GM12878 (cell line): ENCODE measurements around the gene MFSD12. TPM values are rescaled to one million over a fixed set of nuclear protein-coding genes. Genes with fewer than 3 reads are reported as not detected.
A peak's percentile ranks its signal among the peaks of the same experiment; 100 is the strongest.

Experiments used
- ATAC-seq: fragments of 200-7000 bp; cut with Tn5 transposase; 3 replicates; pipeline ENCODE4 v1.9.1; 2020; ENCODE audit warnings: mild to moderate bottlenecking, moderate library complexity
- BruUV-seq: library from RNA; stranded (reverse); fragments of 400-500 nt; replicated peaks from 2 replicates; lab custom pipeline; 2021; lab: Mats Ljungman, UMichigan
- CTCF ChIA-PET: fragments of 300-600 bp; sonication (Branson Sonifier 250); formaldehyde crosslinking; extraction: SDS; loops from one replicate; lab custom pipeline; 2021; ENCODE audit warnings: inconsistent platforms; lab: Yijun Ruan, JAX
- POLR2A ChIA-PET: fragments of 350-600 bp; formaldehyde crosslinking; extraction: SDS; loops from one replicate; lab custom pipeline; 2021; ENCODE audit warnings: inconsistent platforms; lab: Charles Lee
- RAD21 ChIA-PET: fragments of 300-600 bp; sonication (Branson Sonifier 250); formaldehyde crosslinking; loops from one replicate; lab custom pipeline; 2023; ENCODE audit warnings: antibody characterized with exemption; ENCODE audit not compliant: unreplicated experiment; lab: Charles Lee
- SMC1A ChIA-PET: fragments of 300-600 bp; sonication (Branson Sonifier 250); formaldehyde crosslinking; loops from one replicate; lab custom pipeline; 2023; ENCODE audit not compliant: unreplicated experiment, uncharacterized antibody; lab: Charles Lee
- DNase-seq: peaks from one replicate; pipeline ENCODE4 v3.0.0-alpha.2; 2011; ENCODE audit warnings: low read depth, low spot score
- FAIRE-seq: peaks from 3 replicates; lab custom pipeline; 2011; peaks lifted over from hg19 to GRCh38; lab: Jason Lieb, UNC
- H2AFZ ChIP-seq: 2 replicates; pipeline ENCODE4 v1.6.0; 2011; ENCODE audit warnings: low read depth, low read length, control low read depth; ENCODE audit not compliant: control insufficient read depth
- H3K27ac ChIP-seq: 2 replicates; pipeline ENCODE4 v1.5.1; 2011; ENCODE audit warnings: control low read depth; ENCODE audit not compliant: control insufficient read depth, insufficient read depth
- H3K27me3 ChIP-seq, 2 experiments: replicated peaks in 1 of 2; 2 replicates each; pipeline versions ENCODE4 v1.6.0 to v1.6.1; 2011; ENCODE audit warnings: low read length in 1 of 2; ENCODE audit not compliant: control insufficient read depth in 2 of 2, insufficient read depth in 2 of 2
- H3K36me3 ChIP-seq, 2 experiments: 2 replicates each; pipeline ENCODE4 v1.5.1; 2011; ENCODE audit warnings: low read length in 1 of 2; ENCODE audit not compliant: control insufficient read depth in 2 of 2, insufficient read depth in 2 of 2
- H3K4me1 ChIP-seq: 2 replicates; pipeline ENCODE4 v1.6.1; 2011; ENCODE audit warnings: mild to moderate bottlenecking, low read length, moderate library complexity, mixed read lengths; ENCODE audit not compliant: control insufficient read depth, insufficient read depth
- H3K4me2 ChIP-seq: 2 replicates; pipeline ENCODE4 v1.6.0; 2011; ENCODE audit warnings: control low read depth; ENCODE audit not compliant: control insufficient read depth, insufficient read depth
- H3K4me3 ChIP-seq: fragments of 200-600 bp; sonication (generic); 2 replicates; pipeline ENCODE4 v1.5.1; 2016
- H3K79me2 ChIP-seq: 2 replicates; pipeline ENCODE4 v1.6.0; 2011; ENCODE audit warnings: low read length; ENCODE audit not compliant: control insufficient read depth, insufficient read depth
- H3K9ac ChIP-seq: 2 replicates; pipeline ENCODE4 v1.8.0; 2011; ENCODE audit warnings: low read length, control low read depth, mixed read lengths; ENCODE audit not compliant: control insufficient read depth, insufficient read depth
- H3K9me3 ChIP-seq: replicated peaks from 3 replicates; pipeline ENCODE4 v1.5.1; 2011; ENCODE audit warnings: mild to moderate bottlenecking, low read length; ENCODE audit not compliant: control insufficient read depth, insufficient read depth
- H4K20me1 ChIP-seq: 2 replicates; pipeline ENCODE4 v1.6.0; 2011; ENCODE audit not compliant: control insufficient read depth, insufficient read depth
- BMI1 ChIP-seq: fragments of 450-650 bp; IDR thresholded peaks from 2 replicates; pipeline ENCODE4 v1.6.1; 2016; ENCODE audit warnings: mild to moderate bottlenecking, moderate library complexity, borderline replicate concordance
- CEBPB ChIP-seq, 2 experiments: fragments of 150-350 bp in 1 of 2; IDR thresholded peaks; 2 replicates each; pipeline ENCODE4 v1.6.1; 2012 to 2014; ENCODE audit warnings: low read depth in 2 of 2, low read length in 2 of 2, borderline replicate concordance in 1 of 2, inconsistent platforms in 1 of 2
- CHD1 ChIP-seq: IDR thresholded peaks from 2 replicates; pipeline ENCODE4 v1.6.1; 2012; ENCODE audit warnings: low read depth, low read length, improper control_type of control experiment
- EZH2 ChIP-seq: IDR thresholded peaks from 2 replicates; pipeline ENCODE4 v1.6.1; 2012; ENCODE audit warnings: low read depth, mild to moderate bottlenecking, control low read depth, inconsistent platforms, low read length, borderline replicate concordance; ENCODE audit not compliant: control insufficient read depth
- HDAC2 ChIP-seq: fragments of 200-600 bp; sonication (generic); IDR thresholded peaks from 2 replicates; pipeline ENCODE4 v1.6.1; 2017
- KDM1A ChIP-seq: fragments of 200-600 bp; sonication (generic); IDR thresholded peaks from 2 replicates; pipeline ENCODE4 v1.6.1; 2016; ENCODE audit warnings: borderline replicate concordance
- NFIC ChIP-seq: IDR thresholded peaks from 2 replicates; pipeline ENCODE4 v1.6.1; 2012; ENCODE audit warnings: low read depth, mild to moderate bottlenecking, inconsistent platforms, low read length, moderate library complexity
- POLR2A ChIP-seq: IDR thresholded peaks from 2 replicates; pipeline ENCODE4 v1.6.1; 2011; ENCODE audit warnings: low read depth, mild to moderate bottlenecking, low read length
- SMAD1 ChIP-seq: fragments of 450-650 bp; IDR thresholded peaks from 2 replicates; pipeline ENCODE4 v1.6.1; 2018; ENCODE audit warnings: mild to moderate bottlenecking, low read depth; ENCODE audit not compliant: partially characterized antibody
- TARDBP ChIP-seq: IDR thresholded peaks from 2 replicates; pipeline ENCODE4 v1.6.1; 2016; ENCODE audit warnings: borderline replicate concordance
- TBL1XR1 ChIP-seq: IDR thresholded peaks from 2 replicates; pipeline ENCODE4 v1.6.1; 2012; ENCODE audit warnings: low read depth, low read length, improper control_type of control experiment
- TCF12 ChIP-seq: IDR thresholded peaks from 2 replicates; pipeline ENCODE4 v1.6.1; 2011; ENCODE audit warnings: low read depth, mild to moderate bottlenecking, low read length
- TCF3 ChIP-seq: IDR thresholded peaks from 2 replicates; pipeline ENCODE4 v1.6.1; 2012; ENCODE audit warnings: low read depth, mild to moderate bottlenecking, low read length, borderline replicate concordance; ENCODE audit not compliant: insufficient read depth
- USF2 ChIP-seq: IDR thresholded peaks from 2 replicates; pipeline ENCODE4 v1.6.1; 2011; ENCODE audit warnings: low read depth, low read length, improper control_type of control experiment, borderline replicate concordance
- WGBS: methylation state at CpG from one replicate; pipeline ENCODE4 v1.1.6; 2016; ENCODE audit warnings: low lambda C conversion rate; ENCODE audit not compliant: insufficient replicate concordance, insufficient coverage; ENCODE audit errors: missing lambda C conversion rate; 5-methylcytosine and 5-hydroxymethylcytosine counted together
- in situ Hi-C: fragments of 300-500 bp; cut with MboI; formaldehyde crosslinking; loops from 9 replicates; pipeline ENCODE4 v1.14.3; 2018; ENCODE audit warnings: mixed read lengths
- intact Hi-C: fragments of 100-400 bp; cut with micrococcal nuclease; formaldehyde crosslinking; loops from one replicate; pipeline ENCODE4 v1.14.2; 2022; ENCODE audit not compliant: unreplicated experiment
- polyA plus RNA-seq, 11 experiments: library from polyadenylated mRNA; depleted of rRNA in 4 of 11; unstranded in 6 of 11; stranded (reverse) in 5 of 11; fragments of >200 nt; fragmentation: Nextera tagmentation in 4 of 11; fragmentation: Illumina TruSeq in 1 of 11; extraction: Ambion mirVana in 4 of 11; extraction: Trizol in 1 of 11; gene quantifications; 1 replicate in 1 of 11; 2 replicates in 10 of 11; pipeline versions ENCODE4 v1.2.1 to v1.2.3, GENCODE V29; 2011 to 2016; ENCODE audit warnings: inconsistent platforms in 2 of 11, missing spikeins in 2 of 11, low read depth in 1 of 11
- total RNA-seq, 4 experiments: library from RNA; depleted of rRNA in 3 of 4; stranded (reverse); fragments of >200 nt in 3 of 4; fragmentation: Illumina TruSeq in 1 of 4; extraction: Trizol in 1 of 4; gene quantifications; 2 replicates each; pipeline versions ENCODE4 v1.2.1 to v1.2.3, GENCODE V29; 2013 to 2021
- TF ChIP-seq, protein P1 (sequence below): fragments of 450-650 bp; IDR thresholded peaks from 2 replicates; pipeline ENCODE4 v1.6.1; 2016; ENCODE audit warnings: mild to moderate bottlenecking, moderate library complexity, borderline replicate concordance

MFSD12 gene
- total and polyA plus RNA-seq, 10 of the 15 experiments (the other 5 are each of a cell fraction or from before 2014, with no cell fraction given): 0.58 to 65.9 (median 16.8) TPM

GRCh38 chr19:3572132-3572854 lies 14.9 kb upstream of the MFSD12 start (continued):
- TF ChIP-seq, protein P1, sequence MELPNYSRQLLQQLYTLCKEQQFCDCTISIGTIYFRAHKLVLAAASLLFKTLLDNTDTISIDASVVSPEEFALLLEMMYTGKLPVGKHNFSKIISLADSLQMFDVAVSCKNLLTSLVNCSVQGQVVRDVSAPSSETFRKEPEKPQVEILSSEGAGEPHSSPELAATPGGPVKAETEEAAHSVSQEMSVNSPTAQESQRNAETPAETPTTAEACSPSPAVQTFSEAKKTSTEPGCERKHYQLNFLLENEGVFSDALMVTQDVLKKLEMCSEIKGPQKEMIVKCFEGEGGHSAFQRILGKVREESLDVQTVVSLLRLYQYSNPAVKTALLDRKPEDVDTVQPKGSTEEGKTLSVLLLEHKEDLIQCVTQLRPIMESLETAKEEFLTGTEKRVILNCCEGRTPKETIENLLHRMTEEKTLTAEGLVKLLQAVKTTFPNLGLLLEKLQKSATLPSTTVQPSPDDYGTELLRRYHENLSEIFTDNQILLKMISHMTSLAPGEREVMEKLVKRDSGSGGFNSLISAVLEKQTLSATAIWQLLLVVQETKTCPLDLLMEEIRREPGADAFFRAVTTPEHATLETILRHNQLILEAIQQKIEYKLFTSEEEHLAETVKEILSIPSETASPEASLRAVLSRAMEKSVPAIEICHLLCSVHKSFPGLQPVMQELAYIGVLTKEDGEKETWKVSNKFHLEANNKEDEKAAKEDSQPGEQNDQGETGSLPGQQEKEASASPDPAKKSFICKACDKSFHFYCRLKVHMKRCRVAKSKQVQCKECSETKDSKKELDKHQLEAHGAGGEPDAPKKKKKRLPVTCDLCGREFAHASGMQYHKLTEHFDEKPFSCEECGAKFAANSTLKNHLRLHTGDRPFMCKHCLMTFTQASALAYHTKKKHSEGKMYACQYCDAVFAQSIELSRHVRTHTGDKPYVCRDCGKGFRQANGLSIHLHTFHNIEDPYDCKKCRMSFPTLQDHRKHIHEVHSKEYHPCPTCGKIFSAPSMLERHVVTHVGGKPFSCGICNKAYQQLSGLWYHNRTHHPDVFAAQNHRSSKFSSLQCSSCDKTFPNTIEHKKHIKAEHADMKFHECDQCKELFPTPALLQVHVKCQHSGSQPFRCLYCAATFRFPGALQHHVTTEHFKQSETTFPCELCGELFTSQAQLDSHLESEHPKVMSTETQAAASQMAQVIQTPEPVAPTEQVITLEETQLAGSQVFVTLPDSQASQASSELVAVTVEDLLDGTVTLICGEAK: peak; percentile 54; the same call in 1 of the 2 replicates
- TF ChIP-seq TBL1XR1: no peak
- TF ChIP-seq KDM1A: no peak
- no peak for TF ChIP-seq TCF12

DNA sequence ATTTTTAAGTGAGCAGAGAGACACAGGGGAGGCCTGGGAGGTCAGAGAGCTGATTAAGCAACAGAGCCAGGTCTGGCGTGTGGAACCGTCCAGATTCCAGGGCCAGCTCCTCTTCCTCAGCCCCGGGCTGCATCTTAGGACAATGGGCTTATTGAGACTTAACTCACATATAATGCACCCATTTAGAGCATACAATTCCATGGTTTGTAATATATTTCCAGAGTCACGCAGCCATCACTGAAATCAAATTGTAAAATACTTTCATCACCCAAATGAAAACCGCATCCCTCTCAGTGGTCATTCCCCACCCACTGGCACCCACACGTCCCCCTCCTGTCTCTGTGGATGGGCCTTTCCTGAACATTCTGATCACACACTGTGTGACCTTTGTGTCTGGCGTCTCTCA lies 13.2 kb upstream of the MFSD12 start:
- H3K4me2 ChIP-seq: no peak overlapping the region

More for the DNA sequence above, 13.2 kb upstream of the MFSD12 start:
- Histone ChIP-seq H3K4me3 (no peak overlapping the region), H3K9me3 (no peaks in the 10 kb centered on the region), H3K9ac (no peak overlapping the region), H3K36me3 (no peaks in the 10 kb centered on the region; a peak in 1 of 4 replicates), H2AFZ (no peak overlapping the region), H4K20me1 (no peaks in the 10 kb centered on the region), H3K4me1 (peaks cover 3% of the 10 kb centered on the region), H3K27me3 (no peaks in the 10 kb centered on the region), H3K79me2 (peaks cover 3% of the 10 kb centered on the region), H3K27ac (no peak overlapping the region)
- 69% methylated on average over 7 of the region's 7 CpGs for WGBS
- intact Hi-C loops (loop anchor here (5.0 kb wide), 1 partner anchor 37 kb away; the partner anchor contains the start of gene TBXA2R), in situ Hi-C loops (no loop called here)
- ChIA-PET RAD21 (no interaction called here), CTCF (no interaction called here), SMC1A (no interaction called here), POLR2A (interaction anchor here (1.2 kb wide), 1 partner anchor 13 kb away, joined by 4 read pairs; the partner anchor contains the start of gene MFSD12)
- no peak for FAIRE-seq
- DNase-seq: no peak
- no peak for TF ChIP-seq BMI1
- TF ChIP-seq SMAD1: no peak
- no peak for TF ChIP-seq NFIC
- TF ChIP-seq CHD1: no peak
- no peak for TF ChIP-seq CEBPB (IDR thresholded peaks at IDR 0.05; ENCODE audit: borderline replicate concordance in 1 of 2, low read depth in 2 of 2, low read length in 2 of 2)
- TF ChIP-seq HDAC2: no peak
- TF ChIP-seq POLR2A: no peak
- TF ChIP-seq EZH2: no peak
- TF ChIP-seq TCF3: no peak
- TF ChIP-seq USF2: no peak
- no peak for TF ChIP-seq TARDBP
- no TSS peak for BruUV-seq
- ATAC-seq: no peak
